A673 (cell line): ENCODE results near the gene R3HDM1.
"Not testable (repeated sequence)": the region's sequence is repeated elsewhere in the genome, so short reads cannot be mapped to it uniquely, and the experiment has no call there.

ENCODE experiments used
- EZH2 ChIP-seq: fragments of 200-600 bp; sonication (generic); IDR thresholded peaks from 2 replicates; pipeline ENCODE4 v1.6.1; 2017; ENCODE audit warnings: borderline replicate concordance, low read depth, mild to moderate bottlenecking, mixed read lengths, antibody characterized with exemption, low read length; ENCODE audit not compliant: poor library complexity, severe bottlenecking
- TF ChIP-seq, protein P1 (sequence below): fragments of 300-800, 200-600 bp; sonication (generic); conservative IDR thresholded peaks from 2 replicates; pipeline ENCODE4 v1.5.1; 2017; ENCODE audit warnings: low read depth, mild to moderate bottlenecking, antibody characterized with exemption, low read length, moderate library complexity, mixed read lengths

DNA sequence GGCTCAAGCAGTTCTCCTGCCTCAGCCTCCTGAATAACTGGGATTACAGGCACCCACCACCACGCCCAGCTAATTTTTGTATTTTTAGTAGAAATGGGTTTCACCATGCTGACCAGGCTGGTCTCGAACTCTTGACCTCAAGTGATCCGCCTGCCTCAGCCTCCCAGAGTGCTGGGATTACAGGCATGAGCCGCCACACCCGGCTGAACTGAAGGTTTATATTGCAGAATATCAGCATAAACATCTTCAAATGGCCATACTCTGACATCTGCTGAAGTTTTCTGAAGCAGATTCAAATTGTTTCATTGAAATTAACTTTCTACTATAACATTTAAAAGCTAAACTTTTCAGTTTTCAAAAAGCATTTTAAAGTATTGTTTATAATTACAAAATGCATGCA lies 172.8 kb downstream of the R3HDM1 start:
- TF ChIP-seq, protein P1, sequence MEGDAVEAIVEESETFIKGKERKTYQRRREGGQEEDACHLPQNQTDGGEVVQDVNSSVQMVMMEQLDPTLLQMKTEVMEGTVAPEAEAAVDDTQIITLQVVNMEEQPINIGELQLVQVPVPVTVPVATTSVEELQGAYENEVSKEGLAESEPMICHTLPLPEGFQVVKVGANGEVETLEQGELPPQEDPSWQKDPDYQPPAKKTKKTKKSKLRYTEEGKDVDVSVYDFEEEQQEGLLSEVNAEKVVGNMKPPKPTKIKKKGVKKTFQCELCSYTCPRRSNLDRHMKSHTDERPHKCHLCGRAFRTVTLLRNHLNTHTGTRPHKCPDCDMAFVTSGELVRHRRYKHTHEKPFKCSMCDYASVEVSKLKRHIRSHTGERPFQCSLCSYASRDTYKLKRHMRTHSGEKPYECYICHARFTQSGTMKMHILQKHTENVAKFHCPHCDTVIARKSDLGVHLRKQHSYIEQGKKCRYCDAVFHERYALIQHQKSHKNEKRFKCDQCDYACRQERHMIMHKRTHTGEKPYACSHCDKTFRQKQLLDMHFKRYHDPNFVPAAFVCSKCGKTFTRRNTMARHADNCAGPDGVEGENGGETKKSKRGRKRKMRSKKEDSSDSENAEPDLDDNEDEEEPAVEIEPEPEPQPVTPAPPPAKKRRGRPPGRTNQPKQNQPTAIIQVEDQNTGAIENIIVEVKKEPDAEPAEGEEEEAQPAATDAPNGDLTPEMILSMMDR, result not testable (repeated sequence)
- TF ChIP-seq EZH2, result not testable (repeated sequence)
